ENCODE data around the gene BCAS1. TPM values are rescaled to one million over a fixed set of nuclear protein-coding genes. Genes with fewer than 3 reads are reported as not detected.
A peak's percentile ranks its signal among the peaks of the same experiment; 100 is the strongest.

BCAS1 gene
- total RNA-seq, 4 donors from 2014 or later = 0.97 to 9.3 (median 4.4) TPM

DNA sequence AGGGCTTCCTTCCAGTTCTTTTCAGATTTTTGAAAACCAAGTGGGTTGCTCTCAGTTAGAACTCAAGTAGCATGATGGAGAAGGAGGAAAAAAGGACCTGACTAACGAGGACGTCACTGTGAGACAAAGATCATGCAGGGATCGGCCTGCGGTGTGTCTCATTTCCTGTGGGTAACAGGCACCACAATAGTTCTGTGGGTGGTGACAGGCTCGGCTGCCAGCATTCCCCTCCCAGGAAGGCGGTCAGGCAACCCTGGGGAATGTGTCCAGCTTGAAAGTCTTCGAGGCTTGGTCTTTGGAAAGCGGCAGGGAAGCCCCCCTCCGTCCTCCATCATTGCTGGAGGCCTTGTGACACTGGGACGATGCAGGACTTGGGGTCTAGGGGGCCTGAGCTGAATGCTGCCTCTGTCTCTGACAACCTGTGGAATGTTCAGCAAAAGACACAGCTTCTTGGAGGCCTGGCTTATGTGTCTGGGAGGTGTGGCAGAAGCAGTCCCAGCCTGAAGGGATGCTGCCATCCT, 121.0 kb downstream of the BCAS1 start:
- peak overlapping the region; percentile 8 to 61 (median 32) for H3K27ac ChIP-seq
- H3K36me3 ChIP-seq = no peaks in the 10 kb centered on the region
- H3K4me3 ChIP-seq = no peak overlapping the region
- TF ChIP-seq, protein P1, sequence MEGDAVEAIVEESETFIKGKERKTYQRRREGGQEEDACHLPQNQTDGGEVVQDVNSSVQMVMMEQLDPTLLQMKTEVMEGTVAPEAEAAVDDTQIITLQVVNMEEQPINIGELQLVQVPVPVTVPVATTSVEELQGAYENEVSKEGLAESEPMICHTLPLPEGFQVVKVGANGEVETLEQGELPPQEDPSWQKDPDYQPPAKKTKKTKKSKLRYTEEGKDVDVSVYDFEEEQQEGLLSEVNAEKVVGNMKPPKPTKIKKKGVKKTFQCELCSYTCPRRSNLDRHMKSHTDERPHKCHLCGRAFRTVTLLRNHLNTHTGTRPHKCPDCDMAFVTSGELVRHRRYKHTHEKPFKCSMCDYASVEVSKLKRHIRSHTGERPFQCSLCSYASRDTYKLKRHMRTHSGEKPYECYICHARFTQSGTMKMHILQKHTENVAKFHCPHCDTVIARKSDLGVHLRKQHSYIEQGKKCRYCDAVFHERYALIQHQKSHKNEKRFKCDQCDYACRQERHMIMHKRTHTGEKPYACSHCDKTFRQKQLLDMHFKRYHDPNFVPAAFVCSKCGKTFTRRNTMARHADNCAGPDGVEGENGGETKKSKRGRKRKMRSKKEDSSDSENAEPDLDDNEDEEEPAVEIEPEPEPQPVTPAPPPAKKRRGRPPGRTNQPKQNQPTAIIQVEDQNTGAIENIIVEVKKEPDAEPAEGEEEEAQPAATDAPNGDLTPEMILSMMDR (IDR thresholded peaks at IDR 0.05) = no peak
- no peak for TF ChIP-seq POLR2A (IDR thresholded peaks at IDR 0.05)
- H3K27me3 ChIP-seq = no peaks in the 10 kb centered on the region
- intact Hi-C loops (cut with DNase I) = no loop called here
- DNase-seq = no peak
- 23 to 28% methylated on average over 7 to 9 of the region's 10 CpGs for WGBS, 2 donors
- peaks cover 7 to 20% (median 17%) of the 10 kb centered on the region in 3 donors for H3K4me1 ChIP-seq
- no peaks in the 10 kb centered on the region for H3K9me3 ChIP-seq

- Histone ChIP-seq H3K9me3 (no peaks in the 10 kb centered on the region), H3K27me3 (no peaks in the 10 kb centered on the region), H3K36me3 (no peaks in the 10 kb centered on the region), H3K27ac (peak overlapping the region in 1 of 4 donors; percentile 39), H3K4me1 (peaks cover 7 to 26% (median 21%) of the 10 kb centered on the region in 3 donors), H3K4me3 (no peak overlapping the region)
- TF ChIP-seq POLR2A (IDR thresholded peaks at IDR 0.05) = no peak
- TF ChIP-seq, protein P1 (IDR thresholded peaks at IDR 0.05) = no peak
- 87 to 92% methylated on average over 10 to 11 of the region's 11 CpGs for WGBS, 2 donors
- DNase-seq = no peak
- intact Hi-C loops (cut with DNase I) = no loop called here
These were observed 121.7 kb downstream of the BCAS1 start for GRCh38 chr20:53948383-53949318.

DNA sequence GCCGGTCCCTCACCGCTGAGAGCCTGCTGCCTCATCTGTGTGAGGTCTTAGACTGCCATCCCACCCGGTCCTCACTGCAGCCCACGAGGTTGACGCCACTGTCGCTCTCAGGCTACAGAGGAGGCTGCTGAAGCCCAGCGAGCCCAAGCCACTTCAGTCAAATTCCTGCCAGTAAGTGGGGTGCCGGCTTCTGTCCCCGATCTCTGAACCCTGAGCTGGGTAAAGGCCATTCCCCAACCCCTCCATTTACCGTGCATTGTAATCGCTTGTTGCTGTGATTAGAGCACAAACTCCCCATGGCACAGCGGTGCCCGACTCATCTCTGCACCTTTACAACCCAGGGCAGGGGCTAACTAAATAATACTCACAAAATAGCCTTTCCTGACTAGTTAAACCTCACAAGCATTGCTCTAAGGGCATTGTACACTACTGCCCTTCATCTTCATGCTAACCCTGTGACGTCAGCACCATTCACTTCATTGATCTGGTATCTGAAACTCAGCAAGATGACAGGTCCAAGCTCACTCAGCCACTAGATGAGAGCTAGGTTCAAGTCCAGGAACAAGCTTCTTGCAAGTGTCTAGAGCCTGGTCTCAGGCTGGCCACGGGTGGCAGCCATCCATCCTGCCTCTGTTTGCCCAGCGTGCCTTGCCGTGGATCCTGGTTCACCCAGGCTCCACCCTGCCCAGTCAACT, 122.7 kb downstream of the BCAS1 start:
- Histone ChIP-seq H3K4me1 (peaks cover 7 to 27% (median 21%) of the 10 kb centered on the region in 3 donors), H3K36me3 (no peaks in the 10 kb centered on the region), H3K27ac (no peak overlapping the region), H3K27me3 (no peaks in the 10 kb centered on the region), H3K4me3 (no peak overlapping the region), H3K9me3 (no peaks in the 10 kb centered on the region)
- TF ChIP-seq POLR2A (IDR thresholded peaks at IDR 0.05) = no peak
- TF ChIP-seq, protein P1 (IDR thresholded peaks at IDR 0.05) = no peak
- intact Hi-C loops (cut with DNase I) = no loop called here
- WGBS, 2 donors = 84 to 94% methylated on average over 9 to 16 of the region's 17 CpGs
- no peak for DNase-seq

DNA sequence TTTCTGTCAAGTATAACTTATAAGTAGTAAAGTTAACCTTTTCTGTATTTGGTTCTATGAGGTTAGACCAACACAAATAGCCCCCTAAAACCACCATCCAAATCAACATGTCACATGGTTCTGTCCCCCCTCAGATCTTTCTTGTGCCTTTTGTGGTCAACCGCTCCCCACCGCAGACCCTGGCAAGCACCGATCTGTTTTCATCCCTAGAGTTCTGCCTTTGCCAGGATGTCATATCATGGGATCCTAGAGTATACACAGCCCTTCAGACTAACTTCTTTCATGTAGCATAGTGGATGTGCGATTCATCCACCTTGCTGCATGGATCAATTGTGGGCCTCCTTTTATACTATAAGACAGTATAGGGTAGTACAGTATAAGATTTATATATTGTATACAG, 124.3 kb downstream of the BCAS1 start:
- no peaks in the 10 kb centered on the region for H3K9me3 ChIP-seq
- no peak for DNase-seq
- intact Hi-C loops (cut with DNase I) = no loop called here
- H3K36me3 ChIP-seq = no peaks in the 10 kb centered on the region
- no peak overlapping the region for H3K27ac ChIP-seq
- no peaks in the 10 kb centered on the region for H3K27me3 ChIP-seq
- H3K4me1 ChIP-seq = peaks cover 7 to 33% (median 21%) of the 10 kb centered on the region in 3 donors
- TF ChIP-seq, protein P1 (IDR thresholded peaks at IDR 0.05) = no peak
- TF ChIP-seq POLR2A (IDR thresholded peaks at IDR 0.05) = no peak
- 94% methylated on average over 4 of the region's 4 CpGs for WGBS, 2 donors
- H3K4me3 ChIP-seq = no peak overlapping the region

GRCh38 chr20:53945478-53945877, 124.9 kb downstream of the BCAS1 start:
- 87 to 100% methylated on average over 2 of the region's 2 CpGs for WGBS, 2 donors
- intact Hi-C loops (cut with DNase I) = no loop called here
- Histone ChIP-seq H3K4me1 (peaks cover 7 to 39% (median 23%) of the 10 kb centered on the region in 3 donors), H3K4me3 (no peak overlapping the region), H3K36me3 (no peaks in the 10 kb centered on the region), H3K9me3 (no peaks in the 10 kb centered on the region), H3K27ac (no peak overlapping the region), H3K27me3 (no peaks in the 10 kb centered on the region)
- TF ChIP-seq, protein P1 (IDR thresholded peaks at IDR 0.05) = no peak
- no peak for TF ChIP-seq POLR2A (IDR thresholded peaks at IDR 0.05)
- DNase-seq = no peak
